Measurements from ENCODE around the gene POLR3H. TPM values are rescaled to one million over a fixed set of nuclear protein-coding genes. Genes with fewer than 3 reads are reported as not detected.

POLR3H gene
- total and polyA plus RNA-seq, 2 donors (not counting 3 experiments of a cell fraction or from before 2014, with no cell fraction given): 31.2 to 39.4 TPM

DNA sequence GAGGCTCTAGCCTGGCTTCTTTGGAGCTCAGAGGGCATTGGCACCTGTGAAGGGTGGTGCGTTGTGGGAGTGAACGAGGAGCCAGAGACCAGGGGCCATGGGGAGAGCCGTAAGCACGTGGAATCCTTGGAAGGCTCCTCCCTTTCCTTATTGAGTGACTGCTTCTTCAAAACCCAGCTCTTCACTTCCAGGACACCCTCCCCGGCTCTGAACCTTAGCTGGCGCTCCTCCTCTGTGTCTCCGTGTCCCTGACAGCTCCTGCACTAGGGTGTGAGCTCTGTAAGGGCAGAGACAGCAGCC is 26.3 kb downstream of the POLR3H start:
- Histone ChIP-seq H4K20me1 (replicated peaks; ENCODE audit: control insufficient read depth, extremely low read depth, insufficient read depth, low read length) (no peaks in the 10 kb centered on the region), H3K27ac (ENCODE audit: insufficient read depth, low read depth, low read length) (no peak overlapping the region), H3K27me3 (ENCODE audit: control insufficient read depth in 2 of 2, insufficient read depth in 2 of 2, low read length in 2 of 2) (no peaks in the 10 kb centered on the region), H3K4me1 (ENCODE audit: control insufficient read depth, extremely low read depth, insufficient read depth, low read length) (peaks cover 3% of the 10 kb centered on the region), H3K9ac (replicated peaks; ENCODE audit: extremely low read depth, insufficient read depth, low read length) (no peak overlapping the region), H2AFZ (ENCODE audit: low read depth, low read length) (no peak overlapping the region), H3K9me1 (replicated peaks; ENCODE audit: control insufficient read depth, extremely low read depth, insufficient read depth, low read length) (no peaks in the 10 kb centered on the region), H3K79me2 (ENCODE audit: control insufficient read depth, insufficient read depth, low read length) (no peaks in the 10 kb centered on the region), H3K36me3 (ENCODE audit: control insufficient read depth in 2 of 2, extremely low read depth in 1 of 2, insufficient read depth in 2 of 2, low read length in 2 of 2) (peaks cover 0 to 19% of the 10 kb centered on the region in 2 experiments), H3K9me3 (replicated peaks; ENCODE audit: control insufficient read depth, insufficient read depth, low read length) (no peaks in the 10 kb centered on the region), H3K4me2 (ENCODE audit: insufficient read depth, low read length) (no peak overlapping the region), H3K4me3 (replicated peaks in 1 of 3; ENCODE audit: insufficient read depth in 1 of 3, low read depth in 1 of 3, low read length in 3 of 3) (no peak overlapping the region)
- no peak for DNase-seq (ENCODE audit: low read depth, low spot score)
- ChIA-PET POLR2A (no interaction called here), CTCF (interaction anchor here (0.6 to 7.5 kb wide), 33 partner anchors 9 to 595 kb away, joined by 3 to 251 read pairs (median 7); partner anchors contain the start of genes ACO2, PHF5A, POLR3H and TEF)
- intact Hi-C loops (cut with micrococcal nuclease): no loop called here
- TF ChIP-seq, protein P1, sequence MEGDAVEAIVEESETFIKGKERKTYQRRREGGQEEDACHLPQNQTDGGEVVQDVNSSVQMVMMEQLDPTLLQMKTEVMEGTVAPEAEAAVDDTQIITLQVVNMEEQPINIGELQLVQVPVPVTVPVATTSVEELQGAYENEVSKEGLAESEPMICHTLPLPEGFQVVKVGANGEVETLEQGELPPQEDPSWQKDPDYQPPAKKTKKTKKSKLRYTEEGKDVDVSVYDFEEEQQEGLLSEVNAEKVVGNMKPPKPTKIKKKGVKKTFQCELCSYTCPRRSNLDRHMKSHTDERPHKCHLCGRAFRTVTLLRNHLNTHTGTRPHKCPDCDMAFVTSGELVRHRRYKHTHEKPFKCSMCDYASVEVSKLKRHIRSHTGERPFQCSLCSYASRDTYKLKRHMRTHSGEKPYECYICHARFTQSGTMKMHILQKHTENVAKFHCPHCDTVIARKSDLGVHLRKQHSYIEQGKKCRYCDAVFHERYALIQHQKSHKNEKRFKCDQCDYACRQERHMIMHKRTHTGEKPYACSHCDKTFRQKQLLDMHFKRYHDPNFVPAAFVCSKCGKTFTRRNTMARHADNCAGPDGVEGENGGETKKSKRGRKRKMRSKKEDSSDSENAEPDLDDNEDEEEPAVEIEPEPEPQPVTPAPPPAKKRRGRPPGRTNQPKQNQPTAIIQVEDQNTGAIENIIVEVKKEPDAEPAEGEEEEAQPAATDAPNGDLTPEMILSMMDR (IDR thresholded peaks at IDR 0.05; ENCODE audit: extremely low read depth in 1 of 2, insufficient read depth in 1 of 2, low read depth in 1 of 2, low read length in 2 of 2): no peak
- TF ChIP-seq EZH2 (IDR thresholded peaks at IDR 0.05; ENCODE audit: borderline replicate concordance, low read depth, low read length, severe bottlenecking) (no peak), GATA2 (IDR thresholded peaks at IDR 0.05; ENCODE audit: insufficient read depth, insufficient read length, low read depth, low read length) (no peak), MYC (IDR thresholded peaks at IDR 0.05; ENCODE audit: low read depth, low read length) (no peak), POLR2A (IDR thresholded peaks at IDR 0.05; ENCODE audit: low read depth, low read length) (no peak), FOS (IDR thresholded peaks at IDR 0.05; ENCODE audit: borderline replicate concordance, insufficient read depth, low read length) (no peak), POLR2AphosphoS5 (IDR thresholded peaks at IDR 0.05; ENCODE audit: insufficient read depth, low read depth, low read length) (no peak), JUN (IDR thresholded peaks at IDR 0.05; ENCODE audit: borderline replicate concordance, insufficient read depth, insufficient read length, low read depth) (no peak)
- TF ChIP-seq, protein P2, sequence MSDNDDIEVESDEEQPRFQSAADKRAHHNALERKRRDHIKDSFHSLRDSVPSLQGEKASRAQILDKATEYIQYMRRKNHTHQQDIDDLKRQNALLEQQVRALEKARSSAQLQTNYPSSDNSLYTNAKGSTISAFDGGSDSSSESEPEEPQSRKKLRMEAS (IDR thresholded peaks at IDR 0.05; ENCODE audit: insufficient read depth, insufficient read length): no peak
- FAIRE-seq: no peak
- no TSS peak for BruUV-seq (replicated peaks)
- dilution Hi-C loops (cut with MboI; ENCODE audit: extremely low pct_ligation_motif_present, low sequenced_read_pairs): no loop called here

All from endothelial cell of umbilical vein (primary cell).